WTC11 (cell line): ENCODE results near the gene ZNF775.

Experiments used
- FOXJ3 ChIP-seq: sonication (generic); formaldehyde crosslinking; IDR thresholded peaks from 2 replicates; pipeline ENCODE4 v1.9.0; 2021; ENCODE audit warnings: missing genetic modification reagents, mild to moderate bottlenecking, borderline replicate concordance
- NFE2L1 ChIP-seq: sonication (generic); formaldehyde crosslinking; IDR thresholded peaks from 2 replicates; pipeline ENCODE4 v1.8.1; 2023; ENCODE audit warnings: missing genetic modification reagents
- ZBTB21 ChIP-seq: sonication (generic); formaldehyde crosslinking; IDR thresholded peaks from 2 replicates; pipeline ENCODE4 v1.8.1; 2023; ENCODE audit warnings: mild to moderate bottlenecking, missing genetic modification reagents, borderline replicate concordance
- TF ChIP-seq, protein P1 (sequence below): fragments of 200-600 bp; IDR thresholded peaks from 2 replicates; pipeline ENCODE4 v1.8.0; 2022; ENCODE audit warnings: antibody characterized with exemption

DNA sequence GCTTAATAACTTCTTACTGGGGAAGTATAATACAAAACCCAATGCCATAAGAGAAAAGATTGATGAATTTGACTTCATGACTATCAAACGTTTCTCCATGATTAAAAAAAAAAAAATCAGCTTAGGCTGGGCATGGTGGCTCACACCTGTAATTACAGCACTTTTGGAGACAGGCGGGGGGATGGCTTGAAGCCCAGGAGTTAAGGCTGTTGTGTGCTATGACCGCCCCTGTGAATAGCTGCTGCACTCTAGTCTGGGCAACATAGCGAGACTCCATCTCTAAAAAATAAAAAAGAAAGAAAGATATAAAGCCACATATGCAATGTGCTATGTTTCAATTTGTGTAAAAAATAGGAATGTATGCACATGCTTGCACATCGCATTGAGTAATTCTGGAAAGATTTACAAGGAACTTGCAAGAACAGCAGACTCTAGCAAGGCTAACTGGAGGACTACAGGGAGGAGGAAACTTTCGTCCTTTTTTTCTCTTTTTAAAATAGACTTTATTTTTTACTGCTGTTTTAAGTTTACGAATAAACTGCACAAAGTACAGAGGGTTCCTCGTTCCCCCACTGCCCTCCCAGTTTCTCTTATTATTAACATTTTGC is 27.4 kb upstream of the ZNF775 start:
- TF ChIP-seq ZBTB21 (CRISPR knock-in tag) (no peak), NFE2L1 (CRISPR knock-in tag) (no peak), FOXJ3 (CRISPR knock-in tag) (no peak)
- TF ChIP-seq, protein P1, sequence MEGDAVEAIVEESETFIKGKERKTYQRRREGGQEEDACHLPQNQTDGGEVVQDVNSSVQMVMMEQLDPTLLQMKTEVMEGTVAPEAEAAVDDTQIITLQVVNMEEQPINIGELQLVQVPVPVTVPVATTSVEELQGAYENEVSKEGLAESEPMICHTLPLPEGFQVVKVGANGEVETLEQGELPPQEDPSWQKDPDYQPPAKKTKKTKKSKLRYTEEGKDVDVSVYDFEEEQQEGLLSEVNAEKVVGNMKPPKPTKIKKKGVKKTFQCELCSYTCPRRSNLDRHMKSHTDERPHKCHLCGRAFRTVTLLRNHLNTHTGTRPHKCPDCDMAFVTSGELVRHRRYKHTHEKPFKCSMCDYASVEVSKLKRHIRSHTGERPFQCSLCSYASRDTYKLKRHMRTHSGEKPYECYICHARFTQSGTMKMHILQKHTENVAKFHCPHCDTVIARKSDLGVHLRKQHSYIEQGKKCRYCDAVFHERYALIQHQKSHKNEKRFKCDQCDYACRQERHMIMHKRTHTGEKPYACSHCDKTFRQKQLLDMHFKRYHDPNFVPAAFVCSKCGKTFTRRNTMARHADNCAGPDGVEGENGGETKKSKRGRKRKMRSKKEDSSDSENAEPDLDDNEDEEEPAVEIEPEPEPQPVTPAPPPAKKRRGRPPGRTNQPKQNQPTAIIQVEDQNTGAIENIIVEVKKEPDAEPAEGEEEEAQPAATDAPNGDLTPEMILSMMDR = no peak
